Erythroblast (primary cell): Measurements from ENCODE around the gene IL22RA1.

Experiments
- GATA1 ChIP-seq: IDR thresholded peaks from 2 replicates; pipeline ENCODE4 v1.6.1; 2011; ENCODE audit warnings: low read depth, mild to moderate bottlenecking, control low read depth, low read length, moderate library complexity
- POLR2A ChIP-seq: IDR thresholded peaks from 2 replicates; pipeline ENCODE4 v1.6.1; 2011; ENCODE audit warnings: mild to moderate bottlenecking, low read length

- TF ChIP-seq POLR2A (no peak), GATA1 (no peak)
These were observed 42.1 kb upstream of the IL22RA1 start for GRCh38 chr1:24185076-24185475.
